ENCODE measurements around the gene PFDN4.

The PFDN4 gene

DNA sequence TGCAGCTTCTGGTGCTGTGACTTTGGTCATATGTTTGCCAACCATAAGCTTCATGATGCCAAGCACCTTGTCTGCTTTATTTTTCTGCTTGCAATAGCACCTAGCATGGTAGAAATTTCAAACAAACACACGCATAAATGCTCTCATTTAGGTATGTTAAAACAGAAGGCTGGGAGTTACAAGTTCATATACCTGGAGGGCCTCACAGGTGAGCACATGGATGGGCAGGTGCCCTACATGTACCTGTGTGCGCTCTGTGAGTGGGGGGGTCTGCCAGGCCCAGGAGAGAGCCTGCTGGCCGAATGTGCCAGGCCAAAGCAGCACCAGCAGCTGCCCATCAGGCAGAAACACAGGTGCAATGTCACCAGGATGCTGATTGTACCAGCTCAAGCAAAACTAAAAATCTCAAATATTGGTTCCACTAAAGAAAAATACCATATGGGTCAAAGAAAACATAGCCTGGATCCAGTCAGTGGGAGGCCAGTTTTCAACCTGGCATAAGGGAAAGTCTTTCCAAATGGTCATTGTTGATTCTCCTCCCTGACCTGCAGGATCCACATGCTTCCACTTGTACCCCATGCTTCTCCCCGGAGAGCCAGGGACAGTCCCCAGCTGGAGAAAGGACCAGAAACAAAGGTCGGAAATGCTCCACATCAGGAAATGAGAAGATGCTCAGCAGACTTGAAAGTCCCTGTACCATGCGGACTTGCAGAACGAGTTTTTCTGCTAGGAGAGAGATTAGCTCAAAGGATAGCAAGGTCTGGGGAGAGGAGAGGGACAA is 7.2 kb upstream of the PFDN4 start:
- no peak for DNase-seq (ENCODE audit: low read depth in 2 of 2)

DNA sequence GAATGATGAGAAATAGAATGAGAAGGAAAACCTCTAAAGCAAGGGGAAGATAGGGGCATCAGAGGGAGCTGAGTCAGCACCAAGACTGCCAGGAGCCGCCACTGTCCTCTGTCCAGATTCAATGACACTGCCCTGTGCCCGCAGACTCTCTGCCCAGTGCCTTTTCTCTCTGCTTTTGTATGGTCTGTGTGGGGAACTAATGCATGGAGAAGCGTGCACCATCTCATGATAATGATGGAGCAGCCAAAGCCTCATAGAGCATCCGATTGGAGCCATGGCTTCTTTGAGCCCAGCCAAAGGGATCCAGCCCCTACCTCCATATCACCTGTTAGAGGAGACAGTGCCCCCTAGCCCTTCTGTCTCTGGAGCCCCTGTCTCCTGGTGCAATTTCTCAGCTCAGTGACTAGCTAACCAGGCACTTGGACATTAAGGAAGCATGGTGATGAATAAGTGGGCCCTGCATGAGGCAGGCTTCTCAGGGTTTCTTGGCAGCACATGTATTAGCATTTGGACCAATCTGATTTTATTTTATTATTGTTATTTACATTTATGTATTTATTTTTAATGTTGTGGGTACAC is 6.5 kb upstream of the PFDN4 start:
- DNase-seq (ENCODE audit: low read depth in 2 of 2) = no peak

DNA sequence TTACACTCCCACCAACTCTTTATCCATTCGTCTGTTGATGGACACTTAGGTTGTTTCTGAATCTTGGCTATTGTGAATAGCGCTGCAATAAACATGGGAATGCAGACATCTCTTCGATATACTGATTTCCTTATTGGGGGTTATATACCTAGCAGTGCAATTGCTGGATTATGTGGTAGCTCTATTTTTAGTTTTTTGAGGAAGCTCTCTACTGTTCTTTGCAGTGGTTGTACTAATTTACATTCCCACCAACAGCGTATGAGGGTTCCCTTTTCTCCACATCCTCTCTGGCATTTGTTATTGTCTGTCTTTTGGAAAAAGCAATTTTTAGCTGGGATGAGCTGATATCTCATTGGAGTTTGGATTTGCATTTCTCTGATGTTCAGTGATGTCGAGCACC is 4.6 kb upstream of the PFDN4 start:
- no peak for DNase-seq (ENCODE audit: low read depth in 2 of 2)

DNA sequence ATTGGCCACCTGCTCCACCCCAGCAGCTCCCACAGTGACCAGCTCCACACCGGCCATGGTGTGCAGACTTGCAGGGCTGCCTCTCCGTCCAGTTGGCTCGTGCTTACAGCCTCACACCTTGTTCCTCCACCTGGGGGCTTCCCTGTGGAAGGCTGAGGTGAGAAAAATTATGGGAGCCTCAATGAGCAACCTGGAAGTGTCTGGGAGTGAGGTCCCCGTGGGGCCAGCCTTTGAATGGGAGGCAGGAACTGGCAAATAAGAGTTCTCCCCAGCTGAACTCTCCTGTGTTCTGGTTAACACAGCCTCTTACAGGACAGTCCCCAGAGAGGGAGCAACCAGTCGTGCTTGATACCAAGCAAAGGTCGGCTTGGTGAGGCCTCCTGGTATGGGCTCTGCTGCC is 3.8 kb upstream of the PFDN4 start:
- no peak for DNase-seq (ENCODE audit: low read depth in 2 of 2)

DNA sequence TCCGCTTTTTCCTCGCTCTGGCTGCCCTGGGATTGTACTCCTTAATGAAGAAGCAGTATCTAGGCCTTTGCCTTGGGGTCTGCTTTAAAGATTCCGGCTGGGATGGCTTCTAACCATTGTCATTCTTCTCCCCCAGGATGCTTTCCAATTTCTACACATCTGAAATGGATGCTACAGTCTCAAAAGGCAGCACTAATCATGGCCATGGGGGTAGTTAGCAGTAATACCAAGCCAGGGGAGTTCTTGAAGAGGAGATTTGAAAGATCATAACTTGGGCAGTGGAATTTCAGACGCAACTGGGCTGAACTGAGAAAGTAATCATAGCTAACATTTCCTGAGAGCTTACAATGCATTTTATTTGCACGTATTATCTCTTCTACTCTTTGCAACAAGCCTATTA is 3.4 kb upstream of the PFDN4 start:
- no peak for DNase-seq (ENCODE audit: low read depth in 2 of 2)

DNA sequence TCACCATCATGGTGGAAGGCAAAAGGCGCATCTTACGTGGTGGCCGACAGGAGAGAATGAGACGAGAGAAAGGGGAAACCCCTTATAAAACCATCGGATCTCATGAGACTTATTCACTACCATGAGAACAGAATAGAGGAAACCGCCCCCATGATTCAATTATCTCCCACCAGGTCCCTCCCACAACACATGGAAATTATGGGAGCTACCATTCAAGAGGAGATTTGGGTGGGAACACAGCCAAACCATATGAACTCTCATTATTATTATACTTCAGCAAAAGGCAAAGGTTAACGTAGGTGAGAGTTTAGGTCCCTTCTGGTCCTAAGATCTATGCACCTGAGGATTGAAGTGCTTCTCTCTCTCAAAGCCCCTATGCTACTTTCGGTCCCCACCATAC is 2.4 kb upstream of the PFDN4 start:
- no peak for DNase-seq (ENCODE audit: low read depth in 2 of 2)

DNA sequence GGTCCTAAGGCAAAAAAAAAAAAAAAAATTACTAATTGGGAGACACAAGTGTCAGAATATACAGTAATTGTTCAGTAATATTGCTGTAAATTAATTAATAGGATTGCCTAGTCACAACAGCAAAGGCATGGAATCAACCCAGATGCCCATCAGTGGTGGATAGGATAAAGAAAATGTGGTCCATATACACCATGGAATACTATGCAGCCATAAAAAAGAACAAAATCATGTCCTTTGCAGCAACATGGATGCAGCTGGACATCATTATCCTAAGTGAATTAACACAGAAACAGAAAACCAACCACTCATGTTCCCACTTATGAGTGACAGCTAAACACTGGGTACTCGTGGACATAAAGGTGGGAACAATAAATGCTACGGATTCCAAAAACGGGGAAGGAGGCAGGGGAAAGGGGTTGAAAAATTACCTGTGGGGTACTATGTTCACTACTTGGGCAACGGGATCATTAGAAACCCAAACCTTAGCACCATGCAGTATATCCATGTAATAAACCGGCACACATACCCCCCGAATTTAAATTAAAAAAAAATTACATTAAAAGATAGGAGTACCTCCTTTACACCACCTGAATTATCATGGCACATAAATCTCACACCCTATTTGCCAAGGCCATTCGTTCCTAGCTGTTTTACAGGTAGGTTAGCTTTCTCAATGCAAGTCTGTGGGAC is 689 bp upstream of the PFDN4 start:
- no peak for DNase-seq (ENCODE audit: low read depth in 2 of 2)

DNA sequence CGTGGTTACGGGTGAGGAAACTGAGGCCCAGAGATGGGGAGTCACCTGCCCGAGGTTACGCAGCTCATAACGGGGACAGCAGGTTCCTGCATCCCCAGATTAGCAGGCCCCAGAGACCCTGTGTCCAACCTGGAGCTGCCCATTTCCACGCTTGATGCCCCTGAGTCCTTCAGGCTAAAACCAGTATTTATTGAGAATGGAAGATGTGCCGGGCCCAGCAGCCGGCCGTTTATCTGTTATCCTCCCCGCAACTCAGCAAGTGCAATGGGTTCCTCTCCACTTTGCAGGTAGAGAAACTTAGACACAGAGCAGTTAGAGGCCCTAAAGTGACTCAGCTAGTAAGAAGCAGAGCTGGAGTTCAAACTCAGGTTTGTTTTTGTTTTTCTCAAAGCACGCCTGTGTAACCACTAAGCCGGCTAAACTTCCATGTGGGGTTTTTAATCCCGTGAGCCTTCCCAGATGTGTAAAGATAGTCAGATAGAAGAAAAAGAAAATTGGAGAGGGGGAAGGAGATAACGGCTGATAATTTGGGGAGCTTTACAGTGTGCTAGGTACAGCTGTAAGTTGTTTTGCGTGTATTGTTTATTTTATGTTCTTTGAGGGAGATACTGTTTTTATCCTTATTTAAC is 775 bp downstream of the PFDN4 start:
- DNase-seq (ENCODE audit: low read depth in 2 of 2) = no peak

DNA sequence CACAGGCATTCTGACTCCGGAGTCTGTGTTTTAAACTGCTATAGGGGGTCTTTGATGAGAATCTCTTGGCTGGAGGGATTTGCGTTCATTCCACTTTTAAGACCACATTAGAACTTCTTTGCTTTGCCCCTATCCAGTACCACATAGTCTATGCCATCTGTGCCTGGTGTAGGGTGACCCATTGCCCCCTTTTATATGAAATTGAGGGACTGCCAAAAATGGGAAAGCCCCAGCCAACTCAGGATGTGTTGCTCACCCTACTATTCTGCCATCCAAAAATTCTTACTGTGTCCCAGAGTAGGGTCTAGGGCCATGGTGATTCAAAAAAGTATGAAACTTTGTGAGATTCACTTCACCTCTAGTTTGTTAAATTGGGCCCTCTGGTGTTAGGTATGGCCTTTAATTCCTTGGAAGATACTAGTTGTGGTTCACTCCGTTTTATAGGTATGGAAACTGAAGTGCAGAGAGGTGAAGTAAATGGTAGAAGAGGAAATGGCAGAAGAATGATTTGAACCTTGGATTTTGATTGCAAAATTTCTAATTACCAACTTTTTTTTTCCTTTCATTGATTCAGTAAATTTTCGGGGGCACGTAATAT is 1.4 kb downstream of the PFDN4 start:
- no peak for DNase-seq (ENCODE audit: low read depth in 2 of 2)

DNA sequence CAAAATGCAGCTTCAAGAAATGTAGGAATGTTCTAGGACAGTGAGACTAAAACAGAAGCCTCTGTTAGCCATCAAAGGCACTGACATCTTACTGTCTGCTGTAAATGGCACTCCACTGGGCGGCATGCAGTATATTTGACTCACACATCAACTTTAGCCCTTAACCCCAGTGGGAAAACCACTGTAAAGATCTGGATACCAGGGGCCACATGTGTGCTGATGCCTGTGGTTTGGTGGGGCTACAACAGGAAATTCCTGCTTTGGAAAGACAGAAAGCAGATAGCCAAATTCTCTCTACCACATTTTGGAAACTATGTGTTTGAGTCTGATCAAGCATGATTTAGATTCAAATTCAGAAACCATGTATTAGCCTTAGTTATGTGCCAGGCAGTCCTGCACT is 4.3 kb downstream of the PFDN4 start:
- no peak for DNase-seq (ENCODE audit: low read depth in 2 of 2)

DNA sequence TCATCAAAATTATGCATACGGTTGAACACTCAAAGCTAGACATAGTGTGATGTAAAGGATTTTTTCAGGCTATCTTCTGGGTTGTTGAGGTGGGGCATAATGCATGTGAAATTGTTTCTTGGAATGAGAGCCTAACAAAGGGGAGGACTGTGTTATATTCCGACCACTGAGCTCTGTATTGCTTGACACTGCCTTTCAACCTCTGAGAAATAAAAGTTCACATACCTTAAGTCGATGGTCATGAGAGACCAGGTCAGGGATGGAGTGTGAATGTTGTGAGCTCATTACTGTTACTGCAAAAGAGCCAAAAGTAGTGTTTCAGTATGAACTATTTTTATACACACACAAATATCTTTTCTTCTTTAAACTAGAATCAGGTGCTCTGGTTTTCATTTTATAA is 5.0 kb downstream of the PFDN4 start:
- no peak for DNase-seq (ENCODE audit: low read depth in 2 of 2)

DNA sequence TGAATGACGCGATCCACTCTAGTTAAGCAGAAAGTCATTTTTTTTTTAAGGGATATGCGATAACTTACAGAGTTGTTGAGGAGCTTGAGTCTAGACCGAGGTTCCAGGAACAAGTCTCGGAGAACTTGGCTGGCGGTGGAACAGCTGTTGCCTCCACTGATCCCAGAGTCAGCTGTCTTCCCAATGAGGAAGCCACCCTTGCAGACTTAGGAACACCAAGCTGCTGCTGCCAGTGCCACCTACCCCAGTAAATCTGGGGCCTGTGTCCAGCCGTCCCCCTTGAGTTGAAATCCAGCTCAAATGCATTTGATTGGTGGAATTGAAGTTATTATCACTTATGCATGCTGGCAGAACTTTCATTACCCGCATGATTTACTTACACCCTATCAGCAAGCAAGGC is 6.7 kb downstream of the PFDN4 start:
- DNase-seq (ENCODE audit: low read depth in 2 of 2) = no peak

DNA sequence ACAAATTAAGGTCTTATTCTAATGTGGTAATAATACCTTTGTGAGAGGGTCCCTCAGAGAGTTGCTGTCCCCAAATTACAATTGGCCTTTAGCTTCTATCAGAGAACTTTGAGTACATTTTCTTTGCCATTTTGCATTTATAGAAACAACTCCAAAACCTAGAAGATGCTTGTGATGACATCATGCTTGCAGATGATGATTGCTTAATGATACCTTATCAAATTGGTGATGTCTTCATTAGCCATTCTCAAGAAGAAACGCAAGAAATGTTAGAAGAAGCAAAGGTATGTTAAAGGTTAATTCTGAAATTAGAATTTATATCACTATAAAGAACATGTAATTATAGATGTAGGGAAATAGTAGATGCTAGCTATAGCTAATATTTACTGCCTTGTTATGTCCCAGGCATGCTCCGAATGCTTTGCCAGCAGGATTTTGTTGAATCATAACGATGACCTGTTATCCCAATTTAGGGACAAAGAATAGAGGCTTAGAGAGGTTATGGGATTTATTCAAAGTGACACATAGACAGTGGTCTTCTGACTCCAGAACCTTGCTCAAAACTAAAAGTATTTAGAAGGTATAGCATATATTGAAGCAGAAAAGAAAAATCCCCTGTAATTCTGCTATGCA is 7.4 kb downstream of the PFDN4 start:
- DNase-seq (ENCODE audit: low read depth in 2 of 2) = no peak

DNA sequence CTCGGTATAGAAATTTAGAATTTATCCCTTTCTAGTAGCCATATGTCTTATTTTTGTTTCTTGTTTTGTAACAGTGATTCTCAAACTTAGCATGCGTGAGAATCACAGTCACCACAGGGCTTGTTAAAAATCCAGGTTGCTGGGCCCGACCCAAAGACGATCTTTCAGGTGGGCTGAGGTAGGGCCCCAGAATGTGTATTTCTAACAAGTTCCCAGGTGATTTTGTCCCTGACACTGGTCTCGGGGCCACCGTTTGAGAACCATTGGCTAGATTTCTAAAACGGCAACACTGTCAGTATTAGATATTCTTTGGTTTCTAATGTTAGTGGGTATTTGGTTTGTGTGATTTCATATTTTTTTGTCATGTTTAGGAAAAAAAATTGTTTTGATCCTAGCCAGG is 9.9 kb downstream of the PFDN4 start:
- no peak for DNase-seq (ENCODE audit: low read depth in 2 of 2)

DNA sequence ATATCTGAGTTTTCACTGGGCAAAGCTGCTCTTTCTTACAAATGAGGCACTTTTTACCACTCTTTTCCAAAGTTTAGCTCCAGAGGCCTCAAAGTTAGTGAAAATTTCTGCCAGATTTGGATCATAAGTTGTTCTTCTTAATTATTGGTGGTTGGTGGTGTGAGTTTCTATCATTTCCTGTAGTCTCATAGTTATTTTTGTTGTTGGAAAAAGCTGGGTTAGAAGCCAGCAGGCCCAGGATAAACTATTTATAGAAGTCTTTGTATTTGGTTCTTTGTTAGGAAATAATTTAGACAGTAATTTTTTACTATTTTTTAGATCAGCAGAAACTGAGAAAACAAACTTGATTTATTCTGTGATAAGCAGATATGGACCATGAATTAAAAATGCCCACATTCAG is 10.6 kb downstream of the PFDN4 start:
- no peak for DNase-seq (ENCODE audit: low read depth in 2 of 2)

DNA sequence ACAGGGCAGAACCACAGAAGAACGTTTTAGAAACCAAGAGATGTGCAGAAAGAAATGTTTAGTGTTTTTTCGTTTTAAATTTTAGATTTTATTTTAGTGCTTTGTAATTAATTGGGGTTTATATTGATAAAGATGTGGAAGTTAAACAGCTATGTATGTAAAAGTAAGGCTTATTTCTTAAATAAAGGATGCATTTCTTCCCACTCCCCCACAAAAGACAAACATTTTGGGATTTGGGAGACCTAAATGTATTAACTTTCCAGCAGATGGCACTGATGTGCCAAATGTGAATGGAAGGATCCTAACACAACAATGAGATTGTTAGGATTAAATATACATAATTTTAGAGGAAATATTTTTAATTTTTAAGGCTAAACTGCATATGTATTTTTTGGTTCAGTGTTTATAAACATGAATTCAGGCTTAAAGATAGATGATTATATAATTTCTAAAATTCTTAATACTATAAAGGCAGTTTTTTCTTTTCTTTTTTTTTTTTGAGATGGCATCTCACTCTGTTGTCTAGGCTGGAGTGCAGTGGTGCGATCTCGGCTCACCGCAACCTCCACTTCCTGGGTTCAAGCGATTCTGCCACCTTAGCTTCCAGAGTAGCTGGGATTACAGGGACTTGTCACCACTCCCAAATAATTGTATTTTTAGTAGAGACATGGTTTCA is 12.0 kb downstream of the PFDN4 start:
- DNase-seq (ENCODE audit: low read depth in 2 of 2) = no peak

DNA sequence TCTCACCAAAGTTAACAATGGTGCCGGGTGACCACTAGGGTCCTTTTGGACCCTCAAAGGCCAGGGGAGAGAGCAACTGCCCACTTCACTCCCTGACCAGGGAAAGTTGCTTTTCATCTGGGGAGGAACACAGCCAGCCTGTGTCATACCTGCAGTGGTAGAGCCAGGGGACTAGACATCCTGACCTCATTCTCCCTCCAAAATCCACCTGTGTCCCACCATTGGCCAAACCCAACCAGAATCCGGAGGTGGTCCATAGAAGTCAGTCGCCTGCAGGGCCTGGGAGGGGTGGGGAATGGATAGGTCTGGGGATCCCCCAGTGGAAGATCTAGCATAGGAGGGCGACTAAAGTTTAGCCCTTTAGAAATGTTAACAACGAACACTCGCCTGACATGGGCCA is 12.8 kb downstream of the PFDN4 start:
- no peak for DNase-seq (ENCODE audit: low read depth in 2 of 2)

DNA sequence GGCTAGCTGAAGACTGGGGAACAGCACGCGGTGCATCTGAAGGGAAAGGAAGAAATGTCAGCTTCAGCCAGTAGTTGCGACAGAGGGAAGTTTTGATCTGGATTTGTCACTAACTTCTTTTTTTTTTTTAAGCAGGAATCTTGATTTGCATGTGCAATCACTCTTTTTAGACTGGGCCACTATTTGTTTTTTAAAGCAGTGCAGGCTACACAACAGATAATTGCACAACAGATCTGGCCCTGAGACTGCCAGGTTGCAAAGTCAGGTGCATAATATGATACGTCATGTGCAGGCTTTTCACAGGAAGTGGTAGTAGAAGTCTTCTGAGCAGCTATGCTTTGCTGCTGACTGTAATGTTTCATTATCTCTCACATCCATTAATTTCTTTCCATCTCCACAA is 13.5 kb downstream of the PFDN4 start:
- no peak for DNase-seq (ENCODE audit: low read depth in 2 of 2)

DNA sequence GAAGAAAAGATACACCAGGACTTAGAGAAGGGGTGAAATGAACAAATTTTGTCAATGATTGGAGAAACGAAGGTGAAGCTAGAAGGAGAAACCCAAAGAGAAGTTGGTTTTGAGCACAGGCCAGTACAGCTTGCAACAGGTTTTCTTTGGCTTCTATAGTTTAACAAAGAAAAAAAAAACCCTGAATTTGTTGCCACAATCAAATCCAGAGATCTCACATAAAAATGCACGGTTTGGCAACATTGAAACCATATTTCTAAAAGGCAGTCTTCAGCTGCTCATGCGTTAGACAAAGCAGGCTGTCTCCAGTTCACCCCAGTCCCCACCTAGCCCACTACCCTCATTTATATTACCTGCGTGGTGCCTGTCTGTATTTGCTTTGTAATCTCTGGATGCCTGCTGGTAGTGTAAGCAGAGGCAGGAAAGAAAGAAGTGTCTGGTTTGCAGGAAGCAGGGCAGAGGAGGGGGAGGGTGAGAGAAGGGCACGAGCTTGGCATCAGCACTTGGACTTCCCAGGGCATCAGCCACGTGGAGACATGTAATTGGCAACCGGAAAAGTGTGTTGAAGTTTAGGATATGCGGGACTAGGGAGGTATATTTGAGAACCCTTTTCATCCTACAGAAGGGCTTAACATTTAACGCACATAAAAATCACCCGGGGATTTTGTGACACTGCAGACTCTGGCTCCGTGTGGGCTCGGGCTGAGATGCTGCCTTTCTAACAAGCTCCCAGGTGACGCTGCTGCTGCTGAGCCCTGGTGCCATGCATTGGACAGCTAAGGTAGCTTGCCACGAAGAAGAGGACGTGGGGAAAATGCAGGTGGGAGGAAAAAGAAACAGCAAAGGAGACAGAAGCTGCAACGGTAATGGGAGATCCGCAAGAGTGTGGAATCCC is 14.4 kb downstream of the PFDN4 start:
- DNase-seq (ENCODE audit: low read depth in 2 of 2) = no peak

DNA sequence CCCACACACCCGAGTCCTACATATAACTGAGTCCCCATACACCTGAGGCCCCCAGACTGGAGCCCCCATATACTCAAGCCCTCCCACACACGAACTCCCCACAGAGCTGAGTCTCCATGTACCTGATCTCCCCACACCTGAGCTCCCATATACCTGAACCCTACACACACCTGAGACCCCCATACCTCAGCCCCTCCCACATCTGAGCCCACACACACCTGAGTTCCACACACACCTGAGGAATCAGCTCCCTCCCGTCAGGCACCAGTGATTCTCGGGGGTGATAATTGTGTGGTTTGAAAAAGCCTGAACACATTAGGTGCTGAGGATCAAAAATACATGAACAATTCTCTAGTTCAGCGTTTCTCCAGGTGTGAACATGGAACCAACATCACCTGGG is 15.4 kb downstream of the PFDN4 start:
- DNase-seq (ENCODE audit: low read depth in 2 of 2) = no peak

Data from stimulated activated CD8-positive, alpha-beta memory T cell treated with anti-CD3 and anti-CD28 coated beads, Interleukin-7, amount 100 ng/mL, for 4 hours (primary cell).